IPS-20b (cell line): ENCODE results near the gene DLG5.
A peak's percentile ranks its signal among the peaks of the same experiment; 100 is the strongest.

ENCODE experiments used
- H3K27ac ChIP-seq: one replicate; pipeline ENCODE4 v1.5.1; 2013; ENCODE audit warnings: low read length
- H3K27me3 ChIP-seq: 2 replicates; pipeline ENCODE4 v1.6.1; 2013; ENCODE audit warnings: mild to moderate bottlenecking, low read length, inconsistent platforms; ENCODE audit not compliant: insufficient read depth
- H3K36me3 ChIP-seq: 2 replicates; pipeline ENCODE4 v1.6.1; 2013; ENCODE audit warnings: low read depth, mild to moderate bottlenecking, inconsistent platforms, low read length, moderate library complexity; ENCODE audit not compliant: insufficient read depth
- H3K4me1 ChIP-seq: 2 replicates; pipeline ENCODE4 v1.6.1; 2013; ENCODE audit warnings: mild to moderate bottlenecking, control low read depth, inconsistent platforms, low read length, moderate library complexity; ENCODE audit not compliant: insufficient read depth
- H3K4me3 ChIP-seq: 2 replicates; pipeline ENCODE4 v1.5.1; 2013; ENCODE audit warnings: mild to moderate bottlenecking, low read length, inconsistent platforms
- H3K9ac ChIP-seq: 2 replicates; pipeline ENCODE4 v1.6.1; 2013; ENCODE audit warnings: low read depth, mild to moderate bottlenecking, inconsistent platforms, low read length, moderate library complexity
- H3K9me3 ChIP-seq: 2 replicates; pipeline ENCODE4 v1.6.1; 2013; ENCODE audit warnings: mild to moderate bottlenecking, low read depth, low read length, inconsistent platforms; ENCODE audit not compliant: insufficient read depth

The DLG5 gene

GRCh38 chr10:77896058-77896457 lies 30.5 kb downstream of the DLG5 start:
- H3K9ac ChIP-seq, result no peak overlapping the region
- H3K36me3 ChIP-seq, result no peaks in the 10 kb centered on the region
- H3K27ac ChIP-seq, result no peak overlapping the region
- peaks cover 30% of the 10 kb centered on the region for H3K4me1 ChIP-seq
- no peaks in the 10 kb centered on the region for H3K27me3 ChIP-seq
- H3K4me3 ChIP-seq, result no peak overlapping the region
- no peaks in the 10 kb centered on the region for H3K9me3 ChIP-seq

- H3K4me3 ChIP-seq, result no peak overlapping the region
- 0 out of 2 replicates have a peak overlapping the region, but pooled peaks have one; percentile 29 for H3K9ac ChIP-seq
- no peaks in the 10 kb centered on the region for H3K36me3 ChIP-seq
- H3K27ac ChIP-seq, result no peak overlapping the region
- H3K9me3 ChIP-seq, result no peaks in the 10 kb centered on the region
- no peaks in the 10 kb centered on the region for H3K27me3 ChIP-seq
- peaks cover 39% of the 10 kb centered on the region for H3K4me1 ChIP-seq
Observed at GRCh38 chr10:77894058-77894457, 32.5 kb downstream of the DLG5 start.

GRCh38 chr10:77893386-77893785 lies 33.2 kb downstream of the DLG5 start:
- no peak overlapping the region for H3K27ac ChIP-seq
- H3K9ac ChIP-seq, result no peak overlapping the region
- no peaks in the 10 kb centered on the region for H3K9me3 ChIP-seq
- peaks cover 39% of the 10 kb centered on the region for H3K4me1 ChIP-seq
- H3K4me3 ChIP-seq, result no peak overlapping the region
- H3K36me3 ChIP-seq, result no peaks in the 10 kb centered on the region
- no peaks in the 10 kb centered on the region for H3K27me3 ChIP-seq

GRCh38 chr10:77892761-77893160 lies 33.8 kb downstream of the DLG5 start:
- Histone ChIP-seq H3K27me3 (no peaks in the 10 kb centered on the region), H3K9me3 (no peaks in the 10 kb centered on the region), H3K27ac (no peak overlapping the region), H3K36me3 (no peaks in the 10 kb centered on the region), H3K4me1 (peaks cover 40% of the 10 kb centered on the region), H3K9ac (no peak overlapping the region), H3K4me3 (no peak overlapping the region)

GRCh38 chr10:77892021-77892739 lies 34.4 kb downstream of the DLG5 start:
- Histone ChIP-seq H3K27ac (no peak overlapping the region), H3K4me3 (no peak overlapping the region), H3K9ac (peak overlapping the region; percentile 35; the same call in 1 of the 2 replicates), H3K4me1 (peaks cover 46% of the 10 kb centered on the region), H3K27me3 (no peaks in the 10 kb centered on the region), H3K36me3 (no peaks in the 10 kb centered on the region), H3K9me3 (no peaks in the 10 kb centered on the region)

GRCh38 chr10:77890097-77890496 lies 36.5 kb downstream of the DLG5 start:
- no peaks in the 10 kb centered on the region for H3K27me3 ChIP-seq
- H3K36me3 ChIP-seq, result no peaks in the 10 kb centered on the region
- H3K4me3 ChIP-seq, result no peak overlapping the region
- no peaks in the 10 kb centered on the region for H3K9me3 ChIP-seq
- peaks cover 59% of the 10 kb centered on the region for H3K4me1 ChIP-seq
- H3K27ac ChIP-seq, result peak overlapping the region; percentile 6
- no peak overlapping the region for H3K9ac ChIP-seq

GRCh38 chr10:77889277-77889903 lies 37.2 kb downstream of the DLG5 start:
- peaks cover 59% of the 10 kb centered on the region for H3K4me1 ChIP-seq
- H3K36me3 ChIP-seq, result no peaks in the 10 kb centered on the region
- peak overlapping the region; percentile 14; the same call in 1 of the 2 replicates for H3K4me3 ChIP-seq
- H3K27ac ChIP-seq, result peak overlapping the region; percentile 6
- no peaks in the 10 kb centered on the region for H3K27me3 ChIP-seq
- no peaks in the 10 kb centered on the region for H3K9me3 ChIP-seq
- H3K9ac ChIP-seq, result peak overlapping the region; percentile 40; the same call in 1 of the 2 replicates

GRCh38 chr10:77888356-77888703 lies 38.2 kb downstream of the DLG5 start:
- H3K4me3 ChIP-seq, result peak overlapping the region; percentile 41; the same call in 1 of the 2 replicates
- H3K27ac ChIP-seq, result peak overlapping the region; percentile 89
- peak overlapping the region; percentile 62; the same call in 1 of the 2 replicates for H3K9ac ChIP-seq

GRCh38 chr10:77887631-77888355 lies 38.8 kb downstream of the DLG5 start:
- Histone ChIP-seq H3K27ac (peak overlapping the region; percentile 89), H3K27me3 (no peaks in the 10 kb centered on the region), H3K4me3 (peak overlapping the region; percentile 41; the same call in 1 of the 2 replicates), H3K4me1 (peaks cover 60% of the 10 kb centered on the region), H3K9me3 (no peaks in the 10 kb centered on the region), H3K36me3 (no peaks in the 10 kb centered on the region), H3K9ac (peak overlapping the region; percentile 62; the same call in 1 of the 2 replicates)

More at GRCh38 chr10:77888356-77888703, 38.2 kb downstream of the DLG5 start:
- Histone ChIP-seq H3K9me3 (no peaks in the 10 kb centered on the region), H3K4me1 (peaks cover 57% of the 10 kb centered on the region), H3K27me3 (no peaks in the 10 kb centered on the region), H3K36me3 (no peaks in the 10 kb centered on the region)

GRCh38 chr10:77886795-77887355 lies 39.7 kb downstream of the DLG5 start:
- Histone ChIP-seq H3K4me3 (no peak overlapping the region), H3K4me1 (peaks cover 62% of the 10 kb centered on the region), H3K9me3 (no peaks in the 10 kb centered on the region), H3K9ac (peak overlapping the region; percentile 57; the same call in 1 of the 2 replicates), H3K36me3 (no peaks in the 10 kb centered on the region), H3K27me3 (no peaks in the 10 kb centered on the region), H3K27ac (no peak overlapping the region)

- H3K9me3 ChIP-seq, result no peaks in the 10 kb centered on the region
Observed at GRCh38 chr10:77884181-77884580, 42.4 kb downstream of the DLG5 start.

More at GRCh38 chr10:77884181-77884580, 42.4 kb downstream of the DLG5 start:
- Histone ChIP-seq H3K4me3 (no peak overlapping the region), H3K4me1 (peaks cover 49% of the 10 kb centered on the region), H3K9ac (no peak overlapping the region), H3K27me3 (no peaks in the 10 kb centered on the region), H3K27ac (no peak overlapping the region), H3K36me3 (0 out of 2 replicates have a peak, but pooled peaks cover 3% of the 10 kb centered on the region)
